Spleen (tissue), 7 donors: ENCODE data around the gene SORCS1.

Experiments used
- POLR2AphosphoS5 ChIP-seq, 3 donors: sonication (generic); formaldehyde crosslinking; IDR thresholded peaks; one replicate each; pipeline ENCODE4 v1.5.1; 2017; ENCODE audit warnings: antibody characterized with exemption in 3 of 3
- TF ChIP-seq, protein P1 (sequence below), 11 experiments: fragments of 200-600 bp in 7 of 11; fragments of 450-650 bp in 4 of 11; sonication (generic) in 4 of 11; IDR thresholded peaks in 8 of 11; conservative IDR thresholded peaks in 3 of 11; 1 replicate in 7 of 11; 2 replicates in 4 of 11; pipeline versions ENCODE4 v1.4.0 to v1.8.0; 2016 to 2021; ENCODE audit warnings: antibody characterized with exemption in 11 of 11, inconsistent platforms in 4 of 11, mild to moderate bottlenecking in 1 of 11
- donor health status: DM: no; HTN: no; CAD: no; lungs with moderate emphysema.
- donor health status: DM: no; HTN: no; CAD: no.
- donor health status: DM: no; HTN: no; CAD: no.

DNA sequence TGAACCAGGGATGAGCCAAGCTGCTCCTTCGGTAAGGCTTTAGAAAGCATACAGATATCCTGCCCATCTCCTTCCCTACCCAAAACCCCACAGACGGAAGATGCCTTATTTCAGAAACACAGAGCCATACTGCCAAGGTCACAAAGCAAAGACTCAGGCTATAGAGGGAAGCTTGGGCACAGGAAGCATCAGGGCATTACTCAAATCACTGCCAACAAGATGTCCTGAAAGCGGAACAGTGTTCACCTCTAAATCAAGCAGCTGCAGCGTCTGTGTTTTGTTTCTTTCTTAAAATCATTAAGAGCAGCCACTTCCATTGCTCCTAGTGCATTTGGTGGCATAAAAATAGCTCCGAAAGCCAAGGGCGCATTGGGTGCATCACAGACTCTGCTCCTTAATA, 307.3 kb downstream of the SORCS1 start:
- no peak for TF ChIP-seq POLR2AphosphoS5 (IDR thresholded peaks at IDR 0.05)
- TF ChIP-seq, protein P1, sequence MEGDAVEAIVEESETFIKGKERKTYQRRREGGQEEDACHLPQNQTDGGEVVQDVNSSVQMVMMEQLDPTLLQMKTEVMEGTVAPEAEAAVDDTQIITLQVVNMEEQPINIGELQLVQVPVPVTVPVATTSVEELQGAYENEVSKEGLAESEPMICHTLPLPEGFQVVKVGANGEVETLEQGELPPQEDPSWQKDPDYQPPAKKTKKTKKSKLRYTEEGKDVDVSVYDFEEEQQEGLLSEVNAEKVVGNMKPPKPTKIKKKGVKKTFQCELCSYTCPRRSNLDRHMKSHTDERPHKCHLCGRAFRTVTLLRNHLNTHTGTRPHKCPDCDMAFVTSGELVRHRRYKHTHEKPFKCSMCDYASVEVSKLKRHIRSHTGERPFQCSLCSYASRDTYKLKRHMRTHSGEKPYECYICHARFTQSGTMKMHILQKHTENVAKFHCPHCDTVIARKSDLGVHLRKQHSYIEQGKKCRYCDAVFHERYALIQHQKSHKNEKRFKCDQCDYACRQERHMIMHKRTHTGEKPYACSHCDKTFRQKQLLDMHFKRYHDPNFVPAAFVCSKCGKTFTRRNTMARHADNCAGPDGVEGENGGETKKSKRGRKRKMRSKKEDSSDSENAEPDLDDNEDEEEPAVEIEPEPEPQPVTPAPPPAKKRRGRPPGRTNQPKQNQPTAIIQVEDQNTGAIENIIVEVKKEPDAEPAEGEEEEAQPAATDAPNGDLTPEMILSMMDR (IDR thresholded peaks at IDR 0.05 in 8 of 11, conservative IDR thresholded peaks at IDR 0.05 in 3 of 11), result no peak
